Ureter (tissue), 1 donor: ENCODE results near the gene FAM20C. TPM values are rescaled to one million over a fixed set of nuclear protein-coding genes. Genes with fewer than 3 reads are reported as not detected.
"Not testable (repeated sequence)": the region's sequence is repeated elsewhere in the genome, so short reads cannot be mapped to it uniquely, and the experiment has no call there.

Experiments used
- DNase-seq: peaks from one replicate; pipeline ENCODE4 v3.0.0-alpha.2; 2020; ENCODE audit warnings: low spot score
- total RNA-seq: library from RNA; stranded (reverse); gene quantifications from one replicate; pipeline ENCODE4 v1.2.4, GENCODE V29; 2023
- donor health status: DM: yes; HTN: yes; CAD: no.

The FAM20C gene
- total RNA-seq, 1 donor from 2014 or later: 33.8 TPM

- no peak for DNase-seq
Observed at GRCh38 chr7:191105-191980, 1.0 kb upstream of the FAM20C start.

GRCh38 chr7:192701-193480 lies 520 bp downstream of the FAM20C start:
- DNase-seq: no peak

- DNase-seq: no peak
Observed at GRCh38 chr7:193481-194251, 1.3 kb downstream of the FAM20C start.

- no peak for DNase-seq
Observed at GRCh38 chr7:194252-195009, 2.1 kb downstream of the FAM20C start.

GRCh38 chr7:195010-195829 lies 2.8 kb downstream of the FAM20C start:
- no peak for DNase-seq

GRCh38 chr7:195830-196128 lies 3.4 kb downstream of the FAM20C start:
- DNase-seq: no peak

GRCh38 chr7:196283-196682 lies 3.9 kb downstream of the FAM20C start:
- DNase-seq: no peak

GRCh38 chr7:196778-197321 lies 4.5 kb downstream of the FAM20C start:
- no peak for DNase-seq

GRCh38 chr7:197413-198335 lies 5.3 kb downstream of the FAM20C start:
- no peak for DNase-seq

GRCh38 chr7:199483-200249 lies 7.3 kb downstream of the FAM20C start:
- DNase-seq: no peak

- no peak for DNase-seq
Observed at GRCh38 chr7:200290-200689, 7.9 kb downstream of the FAM20C start.

GRCh38 chr7:200704-201103 lies 8.3 kb downstream of the FAM20C start:
- DNase-seq: no peak

GRCh38 chr7:204326-204725 lies 12.0 kb downstream of the FAM20C start:
- DNase-seq: no peak

- DNase-seq: no peak
Observed at GRCh38 chr7:205115-206010, 13.0 kb downstream of the FAM20C start.

GRCh38 chr7:206351-206750 lies 14.0 kb downstream of the FAM20C start:
- not testable (repeated sequence) for DNase-seq

- DNase-seq: no peak
Observed at GRCh38 chr7:207418-208129, 15.2 kb downstream of the FAM20C start.

- DNase-seq: no peak
Observed at GRCh38 chr7:208130-208673, 15.8 kb downstream of the FAM20C start.
